Subcutaneous abdominal adipose tissue (tissue), 5 donors: ENCODE measurements around the gene WDR82.
A peak's percentile ranks its signal among the peaks of the same experiment; 100 is the strongest.

Source experiments
- H3K27ac ChIP-seq: one replicate; pipeline ENCODE4 v1.7.0; 2013; ENCODE audit warnings: low read depth, mild to moderate bottlenecking, inconsistent platforms, low read length, moderate library complexity
- H3K27me3 ChIP-seq, 5 donors: one replicate each; pipeline ENCODE4 v1.7.0; 2013; ENCODE audit warnings: low read length in 5 of 5, inconsistent platforms in 1 of 5; ENCODE audit not compliant: control insufficient read depth in 5 of 5, insufficient read depth in 4 of 5
- H3K36me3 ChIP-seq, 5 donors: one replicate each; pipeline ENCODE4 v1.7.0; 2013; ENCODE audit warnings: low read length in 5 of 5; ENCODE audit not compliant: control insufficient read depth in 5 of 5, insufficient read depth in 5 of 5
- H3K4me1 ChIP-seq, 5 donors: one replicate each; pipeline ENCODE4 v1.7.0; 2013; ENCODE audit warnings: low read length in 5 of 5, mild to moderate bottlenecking in 3 of 5, moderate library complexity in 1 of 5; ENCODE audit not compliant: control insufficient read depth in 5 of 5, insufficient read depth in 5 of 5
- H3K4me3 ChIP-seq, 5 donors: one replicate each; pipeline ENCODE4 v1.7.0; 2013; ENCODE audit warnings: low read length in 5 of 5, low read depth in 1 of 5
- H3K9ac ChIP-seq, 5 donors: one replicate each; pipeline ENCODE4 v1.7.0; 2013; ENCODE audit warnings: low read length in 5 of 5, mild to moderate bottlenecking in 4 of 5, moderate library complexity in 3 of 5
- H3K9me3 ChIP-seq, 5 donors: one replicate each; pipeline ENCODE4 v1.7.0; 2013; ENCODE audit warnings: low read length in 5 of 5; ENCODE audit not compliant: control insufficient read depth in 5 of 5
- donor health status: healthy.
- donor health status: healthy.
- donor health status: healthy.
- donor health status: healthy.
- donor health status: healthy.

The WDR82 gene

DNA sequence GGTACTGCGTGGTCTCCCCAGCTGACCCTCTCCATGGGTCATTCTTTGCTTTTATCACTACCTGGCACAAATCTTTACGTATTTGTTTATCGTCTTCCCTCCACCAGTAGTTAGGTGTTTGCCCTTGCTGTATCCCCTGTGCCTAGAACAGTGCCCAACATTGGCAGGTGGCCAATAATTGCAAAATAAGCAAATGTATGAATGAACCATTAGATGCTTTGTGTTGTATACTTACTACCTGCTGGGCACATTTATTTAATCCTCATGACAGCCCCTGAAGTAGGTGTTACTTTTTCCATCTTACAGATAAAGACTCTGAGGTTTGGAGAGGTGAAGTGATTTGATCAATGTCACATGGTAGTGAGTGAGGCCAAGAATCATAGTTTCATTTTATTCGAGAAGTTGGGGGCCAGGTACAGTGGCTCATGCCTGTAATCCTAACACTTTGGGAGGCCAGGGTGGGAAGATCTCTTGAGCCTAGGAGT lies 37.5 kb downstream of the WDR82 start:
- Histone ChIP-seq H3K9me3 (peaks cover 0 to 3% (median 0%) of the 10 kb centered on the region in 5 donors), H3K27ac (peak overlapping the region; percentile 96), H3K9ac (no peak overlapping the region), H3K4me1 (peaks cover 8 to 71% (median 60%) of the 10 kb centered on the region in 5 donors), H3K4me3 (no peak overlapping the region), H3K36me3 (no peaks in the 10 kb centered on the region), H3K27me3 (no peaks in the 10 kb centered on the region)

DNA sequence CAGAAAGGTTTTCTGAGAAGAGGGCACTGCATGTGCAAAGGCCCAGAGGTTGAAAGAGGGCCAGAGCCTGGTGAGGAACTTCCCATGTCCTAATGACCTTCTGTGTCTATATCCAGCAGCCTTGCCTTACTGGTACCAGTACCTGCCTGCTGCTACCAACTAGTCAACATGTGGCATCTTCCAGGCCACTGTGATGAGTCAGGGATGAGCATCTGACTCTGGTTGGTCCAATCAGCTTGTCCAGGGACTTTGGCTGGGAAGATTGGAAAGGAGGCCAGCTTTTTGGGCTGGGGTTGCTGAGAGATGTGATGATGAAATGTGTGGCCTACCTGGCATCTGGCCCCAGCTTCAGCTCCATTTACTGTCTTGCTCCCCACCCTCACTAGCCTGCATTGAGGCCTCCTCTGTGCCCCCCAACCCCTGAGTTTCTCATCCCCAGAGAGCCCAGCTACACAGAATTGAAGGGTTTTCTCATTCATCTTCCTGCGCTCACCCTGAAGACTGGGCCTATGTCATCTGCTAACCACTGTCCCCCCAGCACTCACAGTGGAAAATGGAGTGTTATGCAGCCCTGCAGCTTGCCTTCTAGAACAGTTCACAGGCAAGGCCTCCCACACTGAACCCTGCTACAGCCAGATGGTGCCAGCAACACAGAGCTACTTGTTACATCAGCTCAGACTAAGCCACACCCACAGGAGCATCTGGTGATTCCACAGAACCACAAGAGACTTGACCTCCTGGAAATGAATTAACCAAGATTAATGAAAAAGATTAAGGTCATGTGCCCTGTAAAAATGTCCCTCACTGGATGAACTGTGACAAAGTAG lies 38.2 kb downstream of the WDR82 start:
- H3K4me1 ChIP-seq: peaks cover 8 to 73% (median 61%) of the 10 kb centered on the region in 5 donors
- H3K27ac ChIP-seq: peak overlapping the region; percentile 96
- H3K9me3 ChIP-seq: peaks cover 0 to 3% (median 0%) of the 10 kb centered on the region in 5 donors
- H3K27me3 ChIP-seq: no peaks in the 10 kb centered on the region
- H3K9ac ChIP-seq: no peak overlapping the region
- peaks cover 0 to 1% (median 0%) of the 10 kb centered on the region in 5 donors for H3K36me3 ChIP-seq
- peak overlapping the region in 3 of 5 donors; percentile 46 to 88 (median 86) for H3K4me3 ChIP-seq

DNA sequence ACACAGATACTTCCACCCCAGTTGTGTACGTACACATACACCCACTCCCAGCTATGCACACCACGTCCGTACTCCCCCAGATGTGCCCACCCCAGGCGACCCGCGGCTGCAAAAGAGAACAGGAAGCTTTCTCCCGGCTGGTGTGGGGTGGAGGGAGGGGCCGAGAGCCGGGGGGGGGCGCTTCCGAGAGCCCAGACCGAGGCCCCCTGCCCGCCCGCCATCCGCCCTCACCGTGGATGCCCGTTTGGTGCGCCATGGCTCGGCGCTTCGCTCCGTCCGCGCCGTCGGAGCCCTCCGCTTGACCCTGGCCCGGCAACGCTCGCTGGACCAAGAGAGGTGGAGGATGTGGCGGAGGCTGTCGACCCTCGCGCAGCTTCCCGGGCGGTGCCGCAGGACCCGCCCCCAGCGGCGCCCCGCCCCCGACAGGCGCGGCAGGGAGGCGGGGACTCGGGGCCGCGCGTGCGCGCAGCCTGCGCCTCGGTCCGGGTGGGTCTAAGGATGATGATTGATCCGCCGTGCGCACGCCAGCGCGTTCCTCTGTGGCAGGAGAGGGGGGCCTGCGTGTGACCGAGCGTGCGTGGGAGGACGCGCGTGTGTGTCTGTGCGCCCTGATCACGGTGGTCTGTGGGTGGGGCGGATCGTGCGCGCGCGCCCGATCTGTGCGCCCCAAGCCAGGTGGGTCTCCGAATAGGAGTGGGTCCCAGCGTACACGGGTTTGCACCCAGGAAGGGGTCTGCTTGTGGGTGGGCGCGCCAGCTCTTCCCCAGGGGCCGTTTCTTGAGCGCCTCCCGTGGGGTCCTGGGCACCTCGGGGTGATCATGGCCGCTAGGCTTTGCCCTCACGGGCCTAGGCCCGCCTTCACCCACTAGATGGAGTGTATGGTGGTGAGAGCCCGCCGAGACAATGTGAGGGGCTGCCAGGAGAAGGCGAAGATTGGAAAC lies 39.4 kb downstream of the WDR82 start, which contains the start of gene TWF2:
Gene TWF2 (minus strand): TSS at position 398 of the 941 bp plus-strand sequence. CDS start 142 bp downstream, at position 256.
- Histone ChIP-seq H3K4me3 (peak within 1 kb of the TSS; percentile 78 to 91 (median 88)), H3K4me1 (peaks cover 8 to 73% (median 64%) of the 10 kb centered on the region in 5 donors), H3K36me3 (peaks cover 0 to 14% (median 7%) of the 10 kb centered on the region in 5 donors), H3K27me3 (no peaks in the 10 kb centered on the region), H3K27ac (peak within 1 kb of the TSS; percentile 96), H3K9me3 (peaks cover 0 to 3% (median 0%) of the 10 kb centered on the region in 5 donors), H3K9ac (peak within 1 kb of the TSS; percentile 52 to 87 (median 83))

DNA sequence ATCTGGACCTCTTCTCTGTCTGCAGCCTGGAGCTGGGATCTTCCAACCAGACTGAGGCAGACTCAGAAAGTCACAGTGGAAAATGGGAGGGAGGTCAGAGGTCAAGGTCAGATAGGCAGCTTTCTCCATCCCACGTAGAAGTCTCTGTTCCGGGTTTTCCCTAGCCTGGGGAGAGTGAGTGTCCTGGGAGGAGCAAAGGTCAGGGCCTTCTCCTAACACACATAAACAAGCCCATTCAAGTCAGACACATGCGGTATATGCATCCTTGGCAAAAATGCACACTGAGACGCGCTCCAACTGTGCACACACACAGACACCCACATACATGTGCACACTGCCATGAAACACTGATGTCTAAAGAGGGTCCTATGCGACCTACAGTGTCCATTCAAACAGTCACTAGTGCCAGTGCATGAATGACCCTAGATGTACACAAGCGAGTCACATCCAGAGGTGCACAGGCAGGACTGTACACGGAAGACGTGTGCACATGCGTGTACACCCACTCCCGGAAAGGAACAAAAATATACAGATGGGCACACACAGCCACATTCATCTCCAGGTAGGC lies 40.2 kb downstream of the WDR82 start:
- H3K36me3 ChIP-seq: peaks cover 0 to 15% (median 10%) of the 10 kb centered on the region in 5 donors
- H3K9me3 ChIP-seq: no peaks in the 10 kb centered on the region
- no peaks in the 10 kb centered on the region for H3K27me3 ChIP-seq
- H3K4me3 ChIP-seq: peak overlapping the region; percentile 78 to 91 (median 88)
- peaks cover 8 to 71% (median 66%) of the 10 kb centered on the region in 5 donors for H3K4me1 ChIP-seq
- H3K9ac ChIP-seq: peak overlapping the region; percentile 52 to 78 (median 74)
- H3K27ac ChIP-seq: peak overlapping the region; percentile 96

DNA sequence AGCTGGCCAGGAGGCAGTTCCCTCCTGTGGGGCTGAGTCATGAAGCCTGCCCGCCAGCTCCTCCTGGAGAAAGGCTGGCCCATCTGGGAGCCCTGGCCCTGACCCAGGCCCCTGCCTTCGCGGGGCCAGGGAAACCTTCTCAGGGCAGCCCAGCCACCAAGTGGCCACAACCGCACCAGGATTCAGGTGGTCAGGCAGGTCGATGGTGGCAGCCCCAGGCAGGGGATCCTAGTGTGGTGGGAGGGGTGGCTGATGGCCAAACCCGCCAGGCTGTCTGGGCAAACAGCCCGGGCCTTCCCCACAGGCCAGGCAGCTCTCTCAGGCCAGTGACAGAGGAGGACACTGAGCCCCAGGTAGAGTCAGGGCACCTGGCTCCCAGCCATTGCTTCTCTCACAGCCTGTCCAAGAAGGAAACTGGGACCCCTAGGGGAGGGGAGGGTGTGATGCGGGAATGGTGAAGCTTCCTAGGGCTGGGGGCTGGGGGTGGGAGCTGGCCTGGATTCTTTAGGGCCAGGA lies 40.7 kb downstream of the WDR82 start:
- no peaks in the 10 kb centered on the region for H3K9me3 ChIP-seq
- peak overlapping the region; percentile 96 for H3K27ac ChIP-seq
- no peaks in the 10 kb centered on the region for H3K27me3 ChIP-seq
- H3K4me3 ChIP-seq: peak overlapping the region; percentile 78 to 91 (median 88)
- peaks cover 8 to 77% (median 72%) of the 10 kb centered on the region in 5 donors for H3K4me1 ChIP-seq
- peak overlapping the region; percentile 50 to 78 (median 62) for H3K9ac ChIP-seq
- H3K36me3 ChIP-seq: peaks cover 0 to 18% (median 11%) of the 10 kb centered on the region in 5 donors

DNA sequence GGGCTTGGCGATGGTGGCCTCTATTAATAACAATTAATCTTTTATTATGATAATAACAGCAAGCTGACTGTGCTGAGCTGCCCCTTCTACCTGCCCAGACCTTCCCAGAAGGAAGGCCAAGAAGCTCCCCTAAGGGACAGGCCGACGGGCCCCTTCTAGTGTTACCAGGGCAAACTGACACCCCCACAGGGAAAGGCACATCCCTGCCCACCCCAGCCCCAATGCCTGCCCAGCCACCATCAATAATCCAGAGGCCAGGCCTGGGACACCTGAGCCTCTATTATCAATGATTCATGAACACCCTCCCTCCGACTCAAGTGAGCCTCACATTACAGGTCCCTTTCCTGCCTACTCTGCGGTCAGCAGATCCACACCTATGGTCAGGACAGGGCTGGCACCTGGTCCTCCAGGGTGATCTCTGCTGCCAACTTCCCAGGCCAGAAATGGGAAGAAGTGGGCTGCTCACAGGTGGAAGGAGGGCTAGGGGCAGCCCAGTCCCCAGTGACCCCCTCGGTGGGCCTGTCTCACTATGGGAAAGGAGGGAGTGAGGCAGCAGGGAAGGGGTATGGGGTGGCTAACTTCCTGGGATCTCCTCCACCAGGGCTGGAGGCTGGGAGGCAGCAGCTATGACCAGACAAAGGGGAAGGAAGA lies 41.3 kb downstream of the WDR82 start:
- Histone ChIP-seq H3K27ac (peak overlapping the region; percentile 96), H3K9ac (peak overlapping the region in 4 of 5 donors; percentile 50 to 78 (median 68)), H3K4me3 (peak overlapping the region; percentile 30 to 88 (median 64)), H3K9me3 (no peaks in the 10 kb centered on the region), H3K4me1 (peaks cover 9 to 82% (median 78%) of the 10 kb centered on the region in 5 donors), H3K27me3 (no peaks in the 10 kb centered on the region), H3K36me3 (peaks cover 0 to 23% (median 16%) of the 10 kb centered on the region in 5 donors)

DNA sequence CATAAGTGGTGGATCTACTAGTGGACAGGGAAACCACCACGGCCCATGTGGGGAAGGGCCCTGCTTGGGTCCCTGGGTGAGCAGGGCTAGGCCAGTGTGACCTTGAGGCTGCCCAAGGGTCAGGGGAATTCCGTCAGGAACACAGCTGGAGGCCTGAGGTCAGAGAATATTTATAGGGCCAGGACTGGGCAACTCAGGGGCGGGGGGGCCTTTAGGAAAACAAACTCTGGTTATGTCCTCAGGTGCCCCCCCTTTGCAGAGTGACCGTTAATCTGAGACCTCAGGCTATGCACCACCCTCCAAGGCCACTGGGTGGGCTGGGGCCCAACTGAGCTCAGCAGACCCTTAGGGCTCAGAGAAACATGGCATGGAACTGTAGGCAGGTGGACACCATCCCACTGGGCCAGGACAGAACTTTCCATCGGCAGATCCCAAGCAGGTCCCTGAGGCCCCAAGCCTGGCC lies 42.0 kb downstream of the WDR82 start:
- peak overlapping the region; percentile 96 for H3K27ac ChIP-seq
- H3K4me1 ChIP-seq: peaks cover 9 to 89% (median 83%) of the 10 kb centered on the region in 5 donors
- H3K9ac ChIP-seq: peak overlapping the region in 4 of 5 donors; percentile 23 to 78 (median 62)

DNA sequence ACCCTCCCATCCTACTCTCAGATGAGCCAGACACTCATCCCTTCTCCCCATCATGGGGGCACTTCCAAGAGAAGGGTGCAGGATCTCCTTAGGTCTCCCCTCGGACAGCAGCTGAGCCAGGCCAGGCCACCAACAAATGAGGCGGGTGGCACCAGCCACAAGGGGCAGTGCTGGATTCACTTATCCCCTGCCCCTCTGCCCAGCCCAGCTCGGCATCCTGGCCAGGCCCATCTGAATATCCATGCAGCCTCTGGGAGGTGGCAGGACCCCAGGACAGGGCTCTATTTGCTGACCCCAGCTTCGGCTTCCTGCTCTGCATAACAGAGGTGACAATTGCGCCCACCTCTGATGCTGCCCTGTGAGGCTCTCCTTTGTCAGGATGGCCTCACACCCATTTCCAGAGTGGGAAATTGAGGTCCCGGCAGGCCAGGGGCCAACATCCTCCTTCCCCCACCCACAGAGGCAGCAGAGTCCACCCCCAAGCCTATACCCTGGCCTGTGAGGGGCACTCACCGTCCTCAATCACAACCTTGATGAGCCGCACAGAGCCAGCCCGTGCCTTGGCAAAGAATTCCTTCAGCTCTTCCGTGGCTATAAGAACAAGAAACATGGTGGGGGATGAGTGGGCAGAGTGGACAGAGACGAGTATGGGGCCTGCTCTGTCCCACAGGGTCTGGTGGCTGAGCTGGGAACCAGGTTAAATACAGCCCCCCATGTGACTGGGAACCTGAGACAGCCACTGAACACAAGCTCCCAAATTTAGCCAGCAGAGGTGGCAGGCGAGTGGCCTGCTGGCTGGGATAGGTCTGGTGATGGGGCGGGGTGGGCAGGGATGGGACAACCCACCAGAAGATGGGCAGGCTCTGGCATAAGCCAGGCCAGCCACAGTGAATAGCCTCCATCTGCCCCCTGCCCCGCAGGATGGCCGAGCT lies 43.7 kb downstream of the WDR82 start:
- H3K27me3 ChIP-seq: no peaks in the 10 kb centered on the region
- no peak overlapping the region for H3K4me3 ChIP-seq
- peaks cover 0 to 46% (median 39%) of the 10 kb centered on the region in 5 donors for H3K36me3 ChIP-seq
- no peaks in the 10 kb centered on the region for H3K9me3 ChIP-seq
- H3K4me1 ChIP-seq: peaks cover 9 to 80% (median 72%) of the 10 kb centered on the region in 5 donors
- H3K27ac ChIP-seq: peak overlapping the region; percentile 43
- peak overlapping the region in 3 of 5 donors; percentile 2 to 36 (median 35) for H3K9ac ChIP-seq

More for the DNA sequence above, 42.0 kb downstream of the WDR82 start:
- H3K4me3 ChIP-seq: peak overlapping the region in 2 of 5 donors; percentile 46 to 86
- H3K9me3 ChIP-seq: no peaks in the 10 kb centered on the region
- H3K27me3 ChIP-seq: no peaks in the 10 kb centered on the region
- H3K36me3 ChIP-seq: peaks cover 0 to 30% (median 23%) of the 10 kb centered on the region in 5 donors
